ENCODE data around the gene SCUBE3.

Gene SCUBE3

DNA sequence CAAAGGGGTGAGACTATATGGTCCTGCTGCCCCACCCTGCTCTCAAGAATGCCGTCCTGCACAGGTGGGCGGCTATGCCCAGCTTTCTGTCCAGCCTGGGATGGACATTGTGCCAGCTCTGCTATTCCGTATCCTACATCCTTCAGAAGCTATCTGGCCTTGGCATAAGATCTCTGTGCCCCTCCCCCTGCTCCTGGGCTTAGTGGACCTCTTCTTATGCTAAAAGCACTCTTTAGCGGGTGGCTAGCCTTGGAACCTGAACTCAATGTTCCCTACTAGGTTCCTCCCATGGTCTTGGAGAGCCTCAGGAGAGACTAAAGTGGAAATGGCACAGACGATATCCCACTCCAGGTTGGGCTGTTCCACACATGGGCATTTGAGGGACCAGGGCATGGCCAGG, 22.5 kb downstream of the SCUBE3 start:
- Histone ChIP-seq H3K36me3 (ENCODE audit: control insufficient read depth in 1 of 2, insufficient read depth in 2 of 2, low read length in 2 of 2) (no peaks in the 10 kb centered on the region), H3K4me3 (ENCODE audit: low read depth in 1 of 2, low read length in 2 of 2) (no peak overlapping the region), H3K27ac (ENCODE audit: low read depth, low read length) (no peak overlapping the region), H3K9me3 (ENCODE audit: control insufficient read depth in 1 of 2, low read length in 2 of 2) (no peaks in the 10 kb centered on the region), H3K9ac (ENCODE audit: low read depth in 1 of 2, low read length in 2 of 2) (no peak overlapping the region), H3K4me1 (ENCODE audit: control insufficient read depth in 1 of 2, insufficient read depth in 2 of 2, low read length in 2 of 2) (peaks cover 0 to under 1% of the 10 kb centered on the region in 2 donors), H3K27me3 (ENCODE audit: control insufficient read depth in 1 of 2, insufficient read depth in 2 of 2, low read length in 2 of 2) (no peaks in the 10 kb centered on the region)

GRCh38 chr6:35237476-35237875, 23.7 kb downstream of the SCUBE3 start:
- Histone ChIP-seq H3K36me3 (ENCODE audit: control insufficient read depth in 1 of 2, insufficient read depth in 2 of 2, low read length in 2 of 2) (no peaks in the 10 kb centered on the region), H3K4me3 (ENCODE audit: low read depth in 1 of 2, low read length in 2 of 2) (no peak overlapping the region), H3K27ac (ENCODE audit: low read depth, low read length) (no peak overlapping the region), H3K9ac (ENCODE audit: low read depth in 1 of 2, low read length in 2 of 2) (no peak overlapping the region), H3K4me1 (ENCODE audit: control insufficient read depth in 1 of 2, insufficient read depth in 2 of 2, low read length in 2 of 2) (no peaks in the 10 kb centered on the region), H3K27me3 (ENCODE audit: control insufficient read depth in 1 of 2, insufficient read depth in 2 of 2, low read length in 2 of 2) (no peaks in the 10 kb centered on the region), H3K9me3 (ENCODE audit: control insufficient read depth in 1 of 2, low read length in 2 of 2) (no peaks in the 10 kb centered on the region)

- no peak overlapping the region for H3K27ac ChIP-seq (ENCODE audit: low read depth, low read length)
- peaks cover 0 to 6% of the 10 kb centered on the region in 2 donors for H3K4me1 ChIP-seq (ENCODE audit: control insufficient read depth in 1 of 2, insufficient read depth in 2 of 2, low read length in 2 of 2)
- H3K9me3 ChIP-seq (ENCODE audit: control insufficient read depth in 1 of 2, low read length in 2 of 2) = no peaks in the 10 kb centered on the region
- no peak overlapping the region for H3K9ac ChIP-seq (ENCODE audit: low read depth in 1 of 2, low read length in 2 of 2)
- H3K4me3 ChIP-seq (ENCODE audit: low read depth in 1 of 2, low read length in 2 of 2) = no peak overlapping the region
- H3K36me3 ChIP-seq (ENCODE audit: control insufficient read depth in 1 of 2, insufficient read depth in 2 of 2, low read length in 2 of 2) = no peaks in the 10 kb centered on the region
- H3K27me3 ChIP-seq (ENCODE audit: control insufficient read depth in 1 of 2, insufficient read depth in 2 of 2, low read length in 2 of 2) = no peaks in the 10 kb centered on the region
Observed at GRCh38 chr6:35238843-35239289, 25.1 kb downstream of the SCUBE3 start.

DNA sequence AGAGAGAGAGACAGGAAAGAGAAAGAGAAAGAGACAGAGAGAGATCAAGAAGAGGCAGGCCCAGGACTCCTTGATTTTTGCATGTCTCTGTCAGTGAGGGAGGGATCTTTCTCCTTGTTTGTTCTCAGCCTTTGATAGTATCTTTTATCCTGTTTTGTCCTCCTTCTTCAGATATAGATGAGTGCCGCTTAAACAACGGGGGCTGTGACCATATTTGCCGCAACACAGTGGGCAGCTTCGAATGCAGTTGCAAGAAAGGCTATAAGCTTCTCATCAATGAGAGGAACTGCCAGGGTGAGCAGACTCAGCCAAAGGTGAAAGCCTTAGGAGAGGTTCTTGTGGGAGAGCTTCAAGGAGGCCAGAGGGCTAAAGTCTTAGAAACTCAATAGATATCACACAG, 25.8 kb downstream of the SCUBE3 start:
- Histone ChIP-seq H3K4me3 (ENCODE audit: low read depth in 1 of 2, low read length in 2 of 2) (no peak overlapping the region), H3K27ac (ENCODE audit: low read depth, low read length) (no peak overlapping the region), H3K9ac (ENCODE audit: low read depth in 1 of 2, low read length in 2 of 2) (no peak overlapping the region)

DNA sequence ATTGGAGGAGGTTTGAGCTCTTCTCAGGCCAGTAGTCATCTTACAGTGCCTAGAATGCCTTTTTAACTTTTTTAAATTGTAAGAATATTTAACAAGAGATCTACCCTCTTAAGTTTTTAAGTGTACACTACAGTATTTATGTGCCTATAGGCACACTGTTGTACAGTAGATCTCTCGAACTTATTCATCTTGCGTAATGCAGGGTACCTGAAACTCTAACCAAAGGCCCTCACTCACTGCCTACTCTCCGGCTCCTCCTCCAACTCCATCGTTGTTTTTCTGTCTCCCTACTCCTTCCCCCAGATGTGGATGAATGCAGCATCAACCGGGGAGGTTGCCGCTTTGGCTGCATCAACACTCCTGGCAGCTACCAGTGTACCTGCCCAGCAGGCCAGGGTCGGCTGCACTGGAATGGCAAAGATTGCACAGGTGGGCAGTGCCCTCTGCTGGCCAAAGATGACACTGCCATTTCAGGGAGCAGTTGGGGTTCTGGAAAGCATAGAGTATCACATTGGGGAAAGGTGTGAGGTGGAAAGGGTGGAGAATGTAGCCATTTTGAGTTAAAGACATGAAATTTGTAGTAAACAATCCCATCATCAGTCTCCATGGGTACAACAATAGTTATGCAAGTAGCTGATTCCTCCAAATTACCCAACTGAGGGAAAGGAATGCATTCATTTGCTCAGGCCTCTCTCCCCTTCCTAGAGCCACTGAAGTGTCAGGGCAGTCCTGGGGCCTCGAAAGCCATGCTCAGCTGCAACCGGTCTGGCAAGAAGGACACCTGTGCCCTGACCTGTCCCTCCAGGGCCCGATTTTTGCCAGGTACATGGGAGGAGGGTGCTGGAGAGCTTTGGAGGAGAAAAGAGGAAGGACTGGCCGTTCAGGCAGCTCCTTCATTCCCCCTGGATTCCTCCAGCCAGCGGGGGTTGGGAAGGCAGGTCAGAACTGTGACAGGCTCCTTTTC, 27.4 kb downstream of the SCUBE3 start:
- no peaks in the 10 kb centered on the region for H3K9me3 ChIP-seq (ENCODE audit: control insufficient read depth in 1 of 2, low read length in 2 of 2)
- H3K36me3 ChIP-seq (ENCODE audit: control insufficient read depth in 1 of 2, insufficient read depth in 2 of 2, low read length in 2 of 2) = peaks cover 0 to 7% of the 10 kb centered on the region in 2 donors
- H3K4me1 ChIP-seq (ENCODE audit: control insufficient read depth in 1 of 2, insufficient read depth in 2 of 2, low read length in 2 of 2) = peaks cover 0 to 6% of the 10 kb centered on the region in 2 donors
- H3K4me3 ChIP-seq (ENCODE audit: low read depth in 1 of 2, low read length in 2 of 2) = no peak overlapping the region
- no peaks in the 10 kb centered on the region for H3K27me3 ChIP-seq (ENCODE audit: control insufficient read depth in 1 of 2, insufficient read depth in 2 of 2, low read length in 2 of 2)
- H3K27ac ChIP-seq (ENCODE audit: low read depth, low read length) = no peak overlapping the region
- no peak overlapping the region for H3K9ac ChIP-seq (ENCODE audit: low read depth in 1 of 2, low read length in 2 of 2)

More for the DNA sequence above, 25.8 kb downstream of the SCUBE3 start:
- H3K27me3 ChIP-seq (ENCODE audit: control insufficient read depth in 1 of 2, insufficient read depth in 2 of 2, low read length in 2 of 2) = no peaks in the 10 kb centered on the region
- no peaks in the 10 kb centered on the region for H3K36me3 ChIP-seq (ENCODE audit: control insufficient read depth in 1 of 2, insufficient read depth in 2 of 2, low read length in 2 of 2)
- peaks cover 0 to 6% of the 10 kb centered on the region in 2 donors for H3K4me1 ChIP-seq (ENCODE audit: control insufficient read depth in 1 of 2, insufficient read depth in 2 of 2, low read length in 2 of 2)
- H3K9me3 ChIP-seq (ENCODE audit: control insufficient read depth in 1 of 2, low read length in 2 of 2) = no peaks in the 10 kb centered on the region

DNA sequence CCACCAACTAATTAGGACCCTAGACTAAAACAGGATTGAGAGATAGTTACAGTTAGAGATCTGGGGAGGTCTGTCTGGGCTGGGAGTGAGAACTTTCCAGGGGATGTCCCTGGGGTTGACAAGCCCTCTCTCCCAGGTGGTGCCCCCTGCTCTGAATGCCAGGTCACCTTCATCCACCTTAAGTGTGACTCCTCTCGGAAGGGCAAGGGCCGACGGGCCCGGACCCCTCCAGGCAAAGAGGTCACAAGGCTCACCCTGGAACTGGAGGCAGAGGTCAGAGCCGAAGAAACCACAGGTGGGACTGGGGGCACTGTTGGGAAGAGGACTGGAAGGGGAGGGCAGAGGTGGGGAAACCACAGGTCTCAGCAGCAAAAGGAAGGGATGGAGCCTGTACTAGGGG, 28.7 kb downstream of the SCUBE3 start:
- Histone ChIP-seq H3K27me3 (ENCODE audit: control insufficient read depth in 1 of 2, insufficient read depth in 2 of 2, low read length in 2 of 2) (no peaks in the 10 kb centered on the region), H3K36me3 (ENCODE audit: control insufficient read depth in 1 of 2, insufficient read depth in 2 of 2, low read length in 2 of 2) (peaks cover 0 to 8% of the 10 kb centered on the region in 2 donors), H3K9ac (ENCODE audit: low read depth in 1 of 2, low read length in 2 of 2) (no peak overlapping the region), H3K27ac (ENCODE audit: low read depth, low read length) (no peak overlapping the region), H3K9me3 (ENCODE audit: control insufficient read depth in 1 of 2, low read length in 2 of 2) (no peaks in the 10 kb centered on the region), H3K4me3 (ENCODE audit: low read depth in 1 of 2, low read length in 2 of 2) (no peak overlapping the region), H3K4me1 (ENCODE audit: control insufficient read depth in 1 of 2, insufficient read depth in 2 of 2, low read length in 2 of 2) (peaks cover 0 to 6% of the 10 kb centered on the region in 2 donors)

DNA sequence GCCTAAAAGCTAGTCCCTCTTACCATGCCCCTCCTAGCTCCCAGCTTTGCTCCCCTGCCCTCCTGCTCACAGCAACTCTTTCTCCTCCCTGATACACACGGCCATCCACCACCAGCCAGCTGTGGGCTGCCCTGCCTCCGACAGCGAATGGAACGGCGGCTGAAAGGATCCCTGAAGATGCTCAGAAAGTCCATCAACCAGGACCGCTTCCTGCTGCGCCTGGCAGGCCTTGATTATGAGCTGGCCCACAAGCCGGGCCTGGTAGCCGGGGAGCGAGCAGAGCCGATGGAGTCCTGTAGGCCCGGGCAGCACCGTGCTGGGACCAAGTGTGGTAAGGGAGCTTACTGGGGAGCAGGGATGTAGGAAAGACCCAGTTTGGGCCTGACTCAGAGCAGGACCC, 29.1 kb downstream of the SCUBE3 start:
- Histone ChIP-seq H3K4me1 (ENCODE audit: control insufficient read depth in 1 of 2, insufficient read depth in 2 of 2, low read length in 2 of 2) (peaks cover 0 to 6% of the 10 kb centered on the region in 2 donors), H3K27me3 (ENCODE audit: control insufficient read depth in 1 of 2, insufficient read depth in 2 of 2, low read length in 2 of 2) (no peaks in the 10 kb centered on the region), H3K4me3 (ENCODE audit: low read depth in 1 of 2, low read length in 2 of 2) (no peak overlapping the region), H3K9ac (ENCODE audit: low read depth in 1 of 2, low read length in 2 of 2) (no peak overlapping the region), H3K36me3 (ENCODE audit: control insufficient read depth in 1 of 2, insufficient read depth in 2 of 2, low read length in 2 of 2) (peaks cover 0 to 8% of the 10 kb centered on the region in 2 donors), H3K9me3 (ENCODE audit: control insufficient read depth in 1 of 2, low read length in 2 of 2) (no peaks in the 10 kb centered on the region), H3K27ac (ENCODE audit: low read depth, low read length) (no peak overlapping the region)

DNA sequence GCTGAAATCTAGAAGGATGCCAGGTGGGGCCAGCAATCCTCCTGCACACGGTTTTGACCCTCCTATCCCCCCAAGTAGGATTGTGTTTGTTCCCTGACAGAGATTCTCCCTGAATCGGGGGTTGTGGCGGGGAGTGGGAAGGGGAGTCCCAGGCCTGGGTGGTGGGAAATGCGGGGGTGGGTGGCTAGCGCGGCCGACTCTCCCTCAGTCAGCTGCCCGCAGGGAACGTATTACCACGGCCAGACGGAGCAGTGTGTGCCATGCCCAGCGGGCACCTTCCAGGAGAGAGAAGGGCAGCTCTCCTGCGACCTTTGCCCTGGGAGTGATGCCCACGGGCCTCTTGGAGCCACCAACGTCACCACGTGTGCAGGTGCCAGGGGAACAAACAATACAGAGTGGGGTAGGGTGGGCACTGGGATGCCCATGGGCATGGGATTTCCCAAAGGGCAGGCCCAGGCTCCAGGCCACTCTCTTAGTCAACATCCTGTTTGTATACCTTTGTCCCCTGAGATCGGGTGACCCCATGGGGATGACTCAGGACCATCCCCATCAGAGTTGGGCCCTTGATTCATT, 29.7 kb downstream of the SCUBE3 start:
- H3K27ac ChIP-seq (ENCODE audit: low read depth, low read length) = no peak overlapping the region
- no peak overlapping the region for H3K4me3 ChIP-seq (ENCODE audit: low read depth in 1 of 2, low read length in 2 of 2)
- H3K4me1 ChIP-seq (ENCODE audit: control insufficient read depth in 1 of 2, insufficient read depth in 2 of 2, low read length in 2 of 2) = peaks cover 4 to 6% of the 10 kb centered on the region in 2 donors
- H3K9ac ChIP-seq (ENCODE audit: low read depth in 1 of 2, low read length in 2 of 2) = no peak overlapping the region
- H3K27me3 ChIP-seq (ENCODE audit: control insufficient read depth in 1 of 2, insufficient read depth in 2 of 2, low read length in 2 of 2) = no peaks in the 10 kb centered on the region
- peaks cover 0 to 8% of the 10 kb centered on the region in 2 donors for H3K36me3 ChIP-seq (ENCODE audit: control insufficient read depth in 1 of 2, insufficient read depth in 2 of 2, low read length in 2 of 2)
- no peaks in the 10 kb centered on the region for H3K9me3 ChIP-seq (ENCODE audit: control insufficient read depth in 1 of 2, low read length in 2 of 2)

GRCh38 chr6:35244551-35244950, 30.8 kb downstream of the SCUBE3 start:
- Histone ChIP-seq H3K4me1 (ENCODE audit: control insufficient read depth in 1 of 2, insufficient read depth in 2 of 2, low read length in 2 of 2) (peaks cover 5 to 6% of the 10 kb centered on the region in 2 donors), H3K27me3 (ENCODE audit: control insufficient read depth in 1 of 2, insufficient read depth in 2 of 2, low read length in 2 of 2) (no peaks in the 10 kb centered on the region), H3K9ac (ENCODE audit: low read depth in 1 of 2, low read length in 2 of 2) (no peak overlapping the region), H3K9me3 (ENCODE audit: control insufficient read depth in 1 of 2, low read length in 2 of 2) (no peaks in the 10 kb centered on the region), H3K27ac (ENCODE audit: low read depth, low read length) (no peak overlapping the region), H3K36me3 (ENCODE audit: control insufficient read depth in 1 of 2, insufficient read depth in 2 of 2, low read length in 2 of 2) (peaks cover 0 to 8% of the 10 kb centered on the region in 2 donors), H3K4me3 (ENCODE audit: low read depth in 1 of 2, low read length in 2 of 2) (no peak overlapping the region)

- Histone ChIP-seq H3K36me3 (ENCODE audit: control insufficient read depth in 1 of 2, insufficient read depth in 2 of 2, low read length in 2 of 2) (peaks cover 0 to 8% of the 10 kb centered on the region in 2 donors), H3K9ac (ENCODE audit: low read depth in 1 of 2, low read length in 2 of 2) (no peak overlapping the region), H3K4me3 (ENCODE audit: low read depth in 1 of 2, low read length in 2 of 2) (no peak overlapping the region), H3K9me3 (ENCODE audit: control insufficient read depth in 1 of 2, low read length in 2 of 2) (no peaks in the 10 kb centered on the region), H3K27me3 (ENCODE audit: control insufficient read depth in 1 of 2, insufficient read depth in 2 of 2, low read length in 2 of 2) (no peaks in the 10 kb centered on the region), H3K27ac (ENCODE audit: low read depth, low read length) (no peak overlapping the region), H3K4me1 (ENCODE audit: control insufficient read depth in 1 of 2, insufficient read depth in 2 of 2, low read length in 2 of 2) (peaks cover 5 to 6% of the 10 kb centered on the region in 2 donors)
Observed at GRCh38 chr6:35247642-35248231, 34.0 kb downstream of the SCUBE3 start.
